ENCODE data around the gene ZNF275.
A peak's percentile ranks its signal among the peaks of the same experiment; 100 is the strongest.

ZNF275 gene

GRCh38 chrX:153397256-153397960, 63.5 kb downstream of the ZNF275 start:
- H3K4me3 ChIP-seq (ENCODE audit: low read length), result no peak overlapping the region
- TF ChIP-seq CTCF (IDR thresholded peaks at IDR 0.05; ENCODE audit: insufficient read depth, low read depth, low read length, missing control alignments), result no peak
- DNase-seq (ENCODE audit: low read depth), result no peak

DNA sequence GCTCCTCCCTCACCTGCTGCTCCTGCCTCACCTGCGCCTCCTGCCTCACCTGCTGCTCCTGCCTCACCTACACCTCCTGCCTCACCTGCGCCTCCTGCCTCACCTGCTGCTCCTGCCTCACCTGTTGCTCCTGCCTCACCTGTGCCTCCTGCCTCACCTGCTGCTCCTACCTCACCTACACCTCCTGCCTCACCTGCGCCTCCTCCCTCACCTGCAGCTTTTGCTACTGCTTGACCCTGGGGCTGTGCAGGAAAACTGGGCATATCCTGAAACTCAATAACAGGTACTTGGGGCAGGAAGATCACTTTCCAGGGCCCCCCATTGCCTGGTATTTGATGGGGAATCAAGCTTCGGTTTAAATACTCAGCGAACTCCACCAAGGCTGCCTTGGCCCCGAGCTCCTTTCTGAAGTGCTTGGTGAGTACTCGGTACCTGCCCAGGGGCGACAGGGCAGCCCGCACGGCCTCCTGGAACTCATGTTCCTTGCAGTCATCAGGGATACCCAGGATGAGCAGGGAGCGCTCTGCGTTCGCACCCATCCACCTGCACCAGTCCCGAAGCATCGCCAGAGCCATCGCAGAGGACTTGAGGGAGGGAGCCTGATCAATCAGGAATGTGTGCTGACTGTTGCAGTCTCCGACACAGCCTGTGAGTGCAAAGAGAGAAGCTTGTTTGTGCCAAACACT, 64.5 kb downstream of the ZNF275 start:
- H3K4me3 ChIP-seq (ENCODE audit: low read length), result no peak overlapping the region
- no peak for DNase-seq (ENCODE audit: low read depth)
- no peak for TF ChIP-seq CTCF (IDR thresholded peaks at IDR 0.05; ENCODE audit: insufficient read depth, low read depth, low read length, missing control alignments)

- DNase-seq (ENCODE audit: low read depth), result no peak
- H3K4me3 ChIP-seq (ENCODE audit: low read length), result no peak overlapping the region
- TF ChIP-seq CTCF (IDR thresholded peaks at IDR 0.05; ENCODE audit: insufficient read depth, low read depth, low read length, missing control alignments), result peak; percentile 51
These were observed 66.5 kb downstream of the ZNF275 start for GRCh38 chrX:153400146-153401132.

DNA sequence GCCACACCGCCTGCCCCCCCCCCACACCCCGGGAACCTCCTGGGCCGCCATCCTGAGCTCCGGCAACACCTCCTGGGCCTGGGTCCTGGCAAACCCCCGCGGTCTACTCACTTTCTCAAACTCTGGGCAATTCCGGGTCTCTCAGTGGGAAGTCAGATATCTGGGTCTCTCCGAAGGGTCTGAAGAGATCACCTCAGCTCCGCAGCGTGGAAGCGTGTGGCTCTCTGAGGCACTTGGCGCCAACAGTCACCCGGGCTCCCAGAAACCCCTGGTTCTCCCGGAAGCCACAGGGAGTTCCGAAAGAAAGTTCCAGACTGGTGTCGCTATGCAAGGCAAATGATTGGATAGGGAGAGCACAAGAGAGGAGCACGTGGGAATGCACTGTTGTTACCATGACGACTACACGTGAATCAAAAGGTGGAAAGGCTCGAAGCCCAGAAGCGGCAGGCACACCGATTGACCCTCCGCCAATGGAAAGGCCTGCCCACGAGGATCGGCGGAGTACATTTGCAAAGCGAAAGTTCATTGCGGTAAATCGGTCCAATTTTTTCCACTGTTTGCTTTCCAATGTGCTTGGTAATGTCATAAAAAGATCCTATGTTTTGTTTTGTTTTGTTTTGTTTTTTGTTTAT, 67.3 kb downstream of the ZNF275 start, which contains the start of gene PNMA6E:
PNMA6E (minus strand) TSS at position 218 of the 632 bp plus-strand sequence. CDS start 2,501 bp downstream, outside the sequence.
- no peak for TF ChIP-seq CTCF (IDR thresholded peaks at IDR 0.05; ENCODE audit: insufficient read depth, low read depth, low read length, missing control alignments)
- H3K4me3 ChIP-seq (ENCODE audit: low read length), result no peak within 1 kb of the TSS
- DNase-seq (ENCODE audit: low read depth), result no peak
